H9 (cell line): ENCODE data around the gene TAOK2. TPM values are rescaled to one million over a fixed set of nuclear protein-coding genes. Genes with fewer than 3 reads are reported as not detected.
"Not testable (repeated sequence)": the region's sequence is repeated elsewhere in the genome, so short reads cannot be mapped to it uniquely, and the experiment has no call there.

ENCODE experiments used
- DNase-seq: peaks from one replicate; pipeline ENCODE4 v3.0.0-alpha.2; 2017
- H2AFZ ChIP-seq: one replicate; pipeline ENCODE4 v1.6.1; 2013; ENCODE audit warnings: mild to moderate bottlenecking, low read length, control low read depth, moderate library complexity
- H2AK5ac ChIP-seq: 2 replicates; pipeline ENCODE4 v1.6.1; 2013; ENCODE audit warnings: low read length, control low read depth, mixed read lengths; ENCODE audit not compliant: insufficient read length
- H2BK120ac ChIP-seq: one replicate; pipeline ENCODE4 v1.6.1; 2013; ENCODE audit warnings: low read depth, mild to moderate bottlenecking, low read length, control low read depth, inconsistent platforms; ENCODE audit not compliant: poor library complexity, severe bottlenecking
- H2BK12ac ChIP-seq: 2 replicates; pipeline ENCODE4 v1.6.1; 2013; ENCODE audit warnings: low read length, control low read depth, mixed read lengths, low read depth; ENCODE audit not compliant: insufficient read length
- H2BK15ac ChIP-seq: 2 replicates; pipeline ENCODE4 v1.6.1; 2013; ENCODE audit warnings: low read depth, low read length, control low read depth
- H2BK20ac ChIP-seq: one replicate; pipeline ENCODE4 v1.6.1; 2013; ENCODE audit warnings: low read depth, mild to moderate bottlenecking, low read length, control low read depth, inconsistent platforms; ENCODE audit not compliant: poor library complexity, severe bottlenecking
- H2BK5ac ChIP-seq: 2 replicates; pipeline ENCODE4 v1.6.1; 2013; ENCODE audit warnings: low read length, control low read depth, mixed read lengths; ENCODE audit not compliant: insufficient read length
- H3K14ac ChIP-seq: 2 replicates; pipeline ENCODE4 v1.6.1; 2013; ENCODE audit warnings: low read length, control low read depth; ENCODE audit not compliant: insufficient read depth
- H3K18ac ChIP-seq: 2 replicates; pipeline ENCODE4 v1.6.1; 2013; ENCODE audit warnings: low read depth, mild to moderate bottlenecking, mixed read lengths, low read length, control low read depth; ENCODE audit not compliant: insufficient read length
- H3K23ac ChIP-seq: 2 replicates; pipeline ENCODE4 v1.6.1; 2013; ENCODE audit warnings: low read length, control low read depth, mixed read lengths, low read depth; ENCODE audit not compliant: insufficient read length
- H3K23me2 ChIP-seq: 2 replicates; pipeline ENCODE4 v1.6.1; 2013; ENCODE audit warnings: low read depth, mild to moderate bottlenecking, mixed read lengths, low read length, control low read depth; ENCODE audit not compliant: insufficient read length, poor library complexity, severe bottlenecking
- H3K27ac ChIP-seq: 2 replicates; pipeline ENCODE4 v1.5.1; 2013; ENCODE audit warnings: low read length, control low read depth, mixed read lengths, low read depth; ENCODE audit not compliant: insufficient read length
- H3K27me3 ChIP-seq: 2 replicates; pipeline ENCODE4 v1.6.1; 2013; ENCODE audit warnings: low read length, control low read depth, inconsistent platforms; ENCODE audit not compliant: insufficient read depth
- H3K4ac ChIP-seq: 2 replicates; pipeline ENCODE4 v1.6.1; 2013; ENCODE audit warnings: low read depth, mild to moderate bottlenecking, control low read depth, inconsistent platforms, low read length, moderate library complexity
- H3K4me1 ChIP-seq: 2 replicates; pipeline ENCODE4 v1.6.1; 2013; ENCODE audit warnings: low read length, control low read depth, inconsistent platforms; ENCODE audit not compliant: insufficient read depth
- H3K4me2 ChIP-seq: 2 replicates; pipeline ENCODE4 v1.6.1; 2013; ENCODE audit warnings: low read length, control low read depth, mixed read lengths; ENCODE audit not compliant: insufficient read length, insufficient read depth
- H3K56ac ChIP-seq: 2 replicates; pipeline ENCODE4 v1.6.1; 2013; ENCODE audit warnings: low read depth, mild to moderate bottlenecking, mixed read lengths, low read length, control low read depth; ENCODE audit not compliant: insufficient read length
- H3K79me1 ChIP-seq: 2 replicates; pipeline ENCODE4 v1.6.1; 2013; ENCODE audit warnings: low read depth, mild to moderate bottlenecking, moderate library complexity, low read length, control low read depth, inconsistent platforms; ENCODE audit not compliant: insufficient read depth, poor library complexity, severe bottlenecking
- H3K79me2 ChIP-seq: 2 replicates; pipeline ENCODE4 v1.6.1; 2013; ENCODE audit warnings: low read length, control low read depth, inconsistent platforms; ENCODE audit not compliant: insufficient read depth
- H3K9ac ChIP-seq: 2 replicates; pipeline ENCODE4 v1.6.1; 2013; ENCODE audit warnings: low read length, control low read depth, mixed read lengths; ENCODE audit not compliant: insufficient read length; ENCODE audit errors: extremely low read depth
- H3K9me3 ChIP-seq: one replicate; pipeline ENCODE4 v1.6.1; 2013; ENCODE audit warnings: low read depth, low read length, inconsistent platforms; ENCODE audit not compliant: control insufficient read depth
- H3T11ph ChIP-seq: one replicate; pipeline ENCODE4 v1.6.1; 2013; ENCODE audit warnings: mild to moderate bottlenecking, low read length, control low read depth, inconsistent platforms
- H4K20me1 ChIP-seq: one replicate; pipeline ENCODE4 v1.6.1; 2013; ENCODE audit not compliant: control insufficient read depth, insufficient read length, insufficient read depth
- H4K5ac ChIP-seq: 2 replicates; pipeline ENCODE4 v1.6.1; 2013; ENCODE audit warnings: low read depth, mild to moderate bottlenecking, mixed read lengths, low read length, control low read depth; ENCODE audit not compliant: insufficient read length
- H4K8ac ChIP-seq: replicated peaks from 2 replicates; pipeline ENCODE4 v1.6.1; 2013; ENCODE audit warnings: low read length, control low read depth, mixed read lengths, low read depth; ENCODE audit not compliant: insufficient read length
- H4K91ac ChIP-seq: 2 replicates; pipeline ENCODE4 v1.6.1; 2013; ENCODE audit warnings: low read depth, mild to moderate bottlenecking, moderate library complexity, mixed read lengths, low read length, control low read depth; ENCODE audit not compliant: insufficient read length
- H3K27ac Mint-ChIP-seq, 3 experiments: 2 replicates in 2 of 3; 3 replicates in 1 of 3; pipeline ENCODE4 v1.8.0; 2020 to 2021; ENCODE audit warnings: mixed read lengths in 3 of 3, mild to moderate bottlenecking in 1 of 3, moderate library complexity in 1 of 3
- H3K27me3 Mint-ChIP-seq: 2 replicates; pipeline ENCODE4 v1.8.0; 2021; ENCODE audit warnings: low read depth, mild to moderate bottlenecking, moderate library complexity, mixed read lengths
- H3K36me3 Mint-ChIP-seq, 3 experiments: 2 replicates in 2 of 3; 3 replicates in 1 of 3; pipeline ENCODE4 v1.8.0; 2020 to 2021; ENCODE audit warnings: low read depth in 3 of 3, mixed read lengths in 3 of 3; ENCODE audit not compliant: insufficient read depth in 1 of 3
- H3K4me1 Mint-ChIP-seq, 2 experiments: 2 replicates each; pipeline ENCODE4 v1.8.0; 2020; ENCODE audit warnings: mixed read lengths in 2 of 2
- H3K4me3 Mint-ChIP-seq, 2 experiments: 2 replicates in 1 of 2; 3 replicates in 1 of 2; pipeline ENCODE4 v1.8.0; 2020 to 2021; ENCODE audit warnings: mild to moderate bottlenecking in 2 of 2, mixed read lengths in 2 of 2, moderate library complexity in 1 of 2
- H3K9me3 Mint-ChIP-seq, 2 experiments: 2 replicates in 1 of 2; 3 replicates in 1 of 2; pipeline ENCODE4 v1.8.0; 2020; ENCODE audit warnings: mild to moderate bottlenecking in 2 of 2, mixed read lengths in 2 of 2, moderate library complexity in 1 of 2
- CTCF ChIP-seq: fragments of 200-600 bp; sonication (generic); conservative IDR thresholded peaks from 3 replicates; pipeline ENCODE4 v1.8.0; 2021; ENCODE audit warnings: antibody characterized with exemption, mild to moderate bottlenecking
- WGBS: extraction: QIAGEN DNeasy Blood & Tissue Kit; methylation state at CpG from one replicate; pipeline ENCODE4 v1.1.7; 2013; ENCODE audit warnings: missing lambda C conversion rate, low lambda C conversion rate, mixed read lengths; ENCODE audit not compliant: insufficient read length; ENCODE audit errors: extremely low coverage; 5-methylcytosine and 5-hydroxymethylcytosine counted together
- total RNA-seq: library from RNA; stranded (reverse); gene quantifications from 2 replicates; pipeline ENCODE4 v1.2.1, GENCODE V29; 2021

TAOK2 gene
- total RNA-seq, 1 experiment from 2014 or later: 43.9 TPM

GRCh38 chr16:30017277-30017656 lies 43.6 kb downstream of the TAOK2 start:
- Histone ChIP-seq H2BK5ac (no peak overlapping the region), H4K5ac (no peak overlapping the region), H3K27me3 (no peaks in the 10 kb centered on the region; the same call in 1 of the 2 replicates), H3K23me2 (peaks cover 4% of the 10 kb centered on the region), H3K79me2 (no peaks in the 10 kb centered on the region), H3K4me1 (no peaks in the 10 kb centered on the region), H3K14ac (no peak overlapping the region), H2AFZ (no peak overlapping the region), H2BK20ac (no peak overlapping the region), H3K27ac (no peak overlapping the region), H4K20me1 (no peaks in the 10 kb centered on the region), H3K18ac (no peak overlapping the region), H3K9ac (no peak overlapping the region), H3K23ac (no peak overlapping the region), H2BK12ac (no peak overlapping the region), H3K9me3 (no peaks in the 10 kb centered on the region), H4K91ac (no peak overlapping the region), H3K4ac (no peak overlapping the region), H4K8ac (no peak overlapping the region), H2AK5ac (no peak overlapping the region), H3K4me2 (no peak overlapping the region), H2BK15ac (no peak overlapping the region), H3K79me1 (no peaks in the 10 kb centered on the region), H3K56ac (no peak overlapping the region), H3T11ph (no peak overlapping the region), H2BK120ac (no peak overlapping the region)
- H3K27ac Mint-ChIP-seq: no peak overlapping the region
- peaks cover under 1% of the 10 kb centered on the region in 2 experiments for H3K4me1 Mint-ChIP-seq
- no peaks in the 10 kb centered on the region for H3K9me3 Mint-ChIP-seq
- DNase-seq: no peak
- H3K27me3 Mint-ChIP-seq: peaks cover 9% of the 10 kb centered on the region
- no peak overlapping the region for H3K4me3 Mint-ChIP-seq
- peaks cover 0 to 4% (median 2%) of the 10 kb centered on the region in 3 experiments; a peak in 3 of 7 replicates for H3K36me3 Mint-ChIP-seq
- WGBS: no CpG with 5 or more reads among the region's 2 CpGs
- no peak for TF ChIP-seq CTCF

- not testable (repeated sequence) for H3K4me3 Mint-ChIP-seq, H3K27me3 ChIP-seq, H3K4me1 Mint-ChIP-seq, H3K18ac ChIP-seq, H2BK120ac ChIP-seq, H2BK5ac ChIP-seq, H2AK5ac ChIP-seq, H2BK15ac ChIP-seq, H2AFZ ChIP-seq, H3K27me3 Mint-ChIP-seq, H3K36me3 Mint-ChIP-seq, H4K8ac ChIP-seq, H3T11ph ChIP-seq, H4K20me1 ChIP-seq, H3K4me2 ChIP-seq, DNase-seq, H3K27ac ChIP-seq, H3K4me1 ChIP-seq, H4K5ac ChIP-seq, H3K9me3 Mint-ChIP-seq, H3K23me2 ChIP-seq, H3K9ac ChIP-seq, H3K9me3 ChIP-seq, H3K79me1 ChIP-seq, H4K91ac ChIP-seq, H2BK20ac ChIP-seq, H3K14ac ChIP-seq, H3K79me2 ChIP-seq, H3K4ac ChIP-seq, H3K23ac ChIP-seq, H2BK12ac ChIP-seq, H3K56ac ChIP-seq, H3K27ac Mint-ChIP-seq
- no CpG with 5 or more reads among the region's 4 CpGs for WGBS
Measured at GRCh38 chr16:30017937-30018336, 44.3 kb downstream of the TAOK2 start.
